ENCODE data around the gene FSCN2. TPM values are rescaled to one million over a fixed set of nuclear protein-coding genes. Genes with fewer than 3 reads are reported as not detected.

Gene FSCN2
- total RNA-seq, 1 experiment from 2014 or later, result 4.3 TPM

- no peak overlapping the region for H3K4me2 ChIP-seq
- TF ChIP-seq EZH2 (IDR thresholded peaks at IDR 0.05; ENCODE audit: low read depth), result no peak
- TF ChIP-seq, protein P1, sequence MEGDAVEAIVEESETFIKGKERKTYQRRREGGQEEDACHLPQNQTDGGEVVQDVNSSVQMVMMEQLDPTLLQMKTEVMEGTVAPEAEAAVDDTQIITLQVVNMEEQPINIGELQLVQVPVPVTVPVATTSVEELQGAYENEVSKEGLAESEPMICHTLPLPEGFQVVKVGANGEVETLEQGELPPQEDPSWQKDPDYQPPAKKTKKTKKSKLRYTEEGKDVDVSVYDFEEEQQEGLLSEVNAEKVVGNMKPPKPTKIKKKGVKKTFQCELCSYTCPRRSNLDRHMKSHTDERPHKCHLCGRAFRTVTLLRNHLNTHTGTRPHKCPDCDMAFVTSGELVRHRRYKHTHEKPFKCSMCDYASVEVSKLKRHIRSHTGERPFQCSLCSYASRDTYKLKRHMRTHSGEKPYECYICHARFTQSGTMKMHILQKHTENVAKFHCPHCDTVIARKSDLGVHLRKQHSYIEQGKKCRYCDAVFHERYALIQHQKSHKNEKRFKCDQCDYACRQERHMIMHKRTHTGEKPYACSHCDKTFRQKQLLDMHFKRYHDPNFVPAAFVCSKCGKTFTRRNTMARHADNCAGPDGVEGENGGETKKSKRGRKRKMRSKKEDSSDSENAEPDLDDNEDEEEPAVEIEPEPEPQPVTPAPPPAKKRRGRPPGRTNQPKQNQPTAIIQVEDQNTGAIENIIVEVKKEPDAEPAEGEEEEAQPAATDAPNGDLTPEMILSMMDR (conservative IDR thresholded peaks at IDR 0.05), result no peak
- H3K79me2 ChIP-seq (ENCODE audit: low read depth), result peaks cover 6% of the 10 kb centered on the region; the same call in 1 of the 2 replicates
- H3K4me3 ChIP-seq, result no peak overlapping the region
- no peak overlapping the region for H2AFZ ChIP-seq
- H3K27me3 ChIP-seq (ENCODE audit: insufficient read depth, low read depth), result no peaks in the 10 kb centered on the region
- no peaks in the 10 kb centered on the region for H3K9me3 ChIP-seq (ENCODE audit: insufficient read depth, low read depth)
- H3K4me1 ChIP-seq (replicated peaks; ENCODE audit: insufficient read depth), result peaks cover 19% of the 10 kb centered on the region
- intact Hi-C loops (cut with micrococcal nuclease; ENCODE audit: unreplicated experiment), result loop anchor here (10.0 kb wide), 1 partner anchor 167 kb away; the partner anchor contains the start of gene BAHCC1
- ChIA-PET CTCF (no interaction called here), POLR2A (ENCODE audit: unreplicated experiment) (no interaction called here)
- H3K9me2 ChIP-seq (ENCODE audit: insufficient read depth), result no peaks in the 10 kb centered on the region
- H4K20me1 ChIP-seq (ENCODE audit: insufficient read depth), result peaks cover 16% of the 10 kb centered on the region
- DNase-seq, result no peak
- H3K27ac ChIP-seq, result no peak overlapping the region
- peaks cover 36% of the 10 kb centered on the region for H3F3A ChIP-seq (ENCODE audit: insufficient read depth, low read depth)
- no TSS peak for BruUV-seq (replicated peaks)
- H3K36me3 ChIP-seq (ENCODE audit: low read depth), result peaks cover 4% of the 10 kb centered on the region
Observed at GRCh38 chr17:81561494-81561885, 33.3 kb downstream of the FSCN2 start.

- H3K9me3 ChIP-seq (ENCODE audit: insufficient read depth, low read depth), result no peaks in the 10 kb centered on the region
- H3K9me2 ChIP-seq (ENCODE audit: insufficient read depth), result no peaks in the 10 kb centered on the region
- H3K79me2 ChIP-seq (ENCODE audit: low read depth), result peaks cover 6% of the 10 kb centered on the region; the same call in 1 of the 2 replicates
- no TSS peak for BruUV-seq (replicated peaks)
- TF ChIP-seq EZH2 (IDR thresholded peaks at IDR 0.05; ENCODE audit: low read depth), result no peak
- TF ChIP-seq, protein P1 (conservative IDR thresholded peaks at IDR 0.05), result no peak
- H4K20me1 ChIP-seq (ENCODE audit: insufficient read depth), result peaks cover 24% of the 10 kb centered on the region
- no peak overlapping the region for H3K27ac ChIP-seq
- no peaks in the 10 kb centered on the region for H3K27me3 ChIP-seq (ENCODE audit: insufficient read depth, low read depth)
- peaks cover 4% of the 10 kb centered on the region for H3K36me3 ChIP-seq (ENCODE audit: low read depth)
- intact Hi-C loops (cut with micrococcal nuclease; ENCODE audit: unreplicated experiment), result loop anchor here (10.0 kb wide), 1 partner anchor 169 kb away; the partner anchor contains the start of gene BAHCC1
- H3K4me2 ChIP-seq, result no peak overlapping the region
- POLR2A ChIA-PET (ENCODE audit: unreplicated experiment), result interaction anchor here (0.5 to 0.7 kb wide), 3 partner anchors 36 to 56 kb away, joined by 3 to 20 read pairs (median 4); no protein-coding TSS in a partner anchor
- DNase-seq, result peak in 1 of 2 experiments; percentile 43
- no peak overlapping the region for H2AFZ ChIP-seq
- H3K4me3 ChIP-seq, result no peak overlapping the region
- peaks cover 44% of the 10 kb centered on the region for H3K4me1 ChIP-seq (replicated peaks; ENCODE audit: insufficient read depth)
- CTCF ChIA-PET, result interaction anchor here (0.7 kb wide), 2 partner anchors 8 to 79 kb away, joined by 4 to 14 read pairs; no protein-coding TSS in a partner anchor
- H3F3A ChIP-seq (ENCODE audit: insufficient read depth, low read depth), result peaks cover 55% of the 10 kb centered on the region
Observed at GRCh38 chr17:81563861-81564586, 35.8 kb downstream of the FSCN2 start.

DNA sequence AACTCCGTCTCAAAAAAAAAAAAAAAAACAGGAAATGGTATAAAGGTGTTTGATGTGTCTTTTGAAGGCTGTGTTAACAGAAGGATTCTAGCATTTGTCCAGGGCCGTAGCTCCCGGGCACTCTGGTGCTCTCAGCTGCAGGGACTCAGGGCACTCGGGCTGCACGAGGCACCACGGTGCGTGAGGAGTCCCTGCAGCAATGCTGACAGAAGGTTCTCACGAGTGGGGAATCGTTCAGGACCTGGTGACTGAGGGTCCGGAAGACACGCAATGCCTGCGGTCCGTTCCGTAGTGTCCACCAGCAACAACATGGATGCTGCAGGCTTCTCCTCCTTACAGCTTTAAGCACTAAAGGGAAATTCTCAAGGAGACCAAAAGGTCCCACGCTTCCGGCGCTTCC lies 36.6 kb downstream of the FSCN2 start:
- Histone ChIP-seq H3K27me3 (ENCODE audit: insufficient read depth, low read depth) (no peaks in the 10 kb centered on the region), H3K4me3 (no peak overlapping the region), H3K4me1 (replicated peaks; ENCODE audit: insufficient read depth) (peaks cover 47% of the 10 kb centered on the region), H2AFZ (no peak overlapping the region), H4K20me1 (ENCODE audit: insufficient read depth) (peaks cover 24% of the 10 kb centered on the region), H3K36me3 (ENCODE audit: low read depth) (peaks cover 4% of the 10 kb centered on the region), H3K4me2 (no peak overlapping the region), H3K27ac (no peak overlapping the region), H3K79me2 (ENCODE audit: low read depth) (peaks cover 6% of the 10 kb centered on the region; the same call in 1 of the 2 replicates), H3K9me2 (ENCODE audit: insufficient read depth) (no peaks in the 10 kb centered on the region), H3K9me3 (ENCODE audit: insufficient read depth, low read depth) (no peaks in the 10 kb centered on the region), H3F3A (ENCODE audit: insufficient read depth, low read depth) (peaks cover 62% of the 10 kb centered on the region)
- no peak for DNase-seq
- ChIA-PET POLR2A (ENCODE audit: unreplicated experiment) (interaction anchor here (0.7 kb wide), 1 partner anchor 39 kb away, joined by 20 read pairs; no protein-coding TSS in a partner anchor), CTCF (interaction anchor here (0.7 kb wide), 1 partner anchor 9 kb away, joined by 14 read pairs; no protein-coding TSS in a partner anchor)
- intact Hi-C loops (cut with micrococcal nuclease; ENCODE audit: unreplicated experiment), result loop anchor here (10.0 kb wide), 1 partner anchor 170 kb away; the partner anchor contains the start of gene BAHCC1
- no TSS peak for BruUV-seq (replicated peaks)
- TF ChIP-seq EZH2 (IDR thresholded peaks at IDR 0.05; ENCODE audit: low read depth), result no peak
- TF ChIP-seq, protein P1 (conservative IDR thresholded peaks at IDR 0.05), result no peak
